ENCODE data around the gene PPARG.

Gene PPARG

DNA sequence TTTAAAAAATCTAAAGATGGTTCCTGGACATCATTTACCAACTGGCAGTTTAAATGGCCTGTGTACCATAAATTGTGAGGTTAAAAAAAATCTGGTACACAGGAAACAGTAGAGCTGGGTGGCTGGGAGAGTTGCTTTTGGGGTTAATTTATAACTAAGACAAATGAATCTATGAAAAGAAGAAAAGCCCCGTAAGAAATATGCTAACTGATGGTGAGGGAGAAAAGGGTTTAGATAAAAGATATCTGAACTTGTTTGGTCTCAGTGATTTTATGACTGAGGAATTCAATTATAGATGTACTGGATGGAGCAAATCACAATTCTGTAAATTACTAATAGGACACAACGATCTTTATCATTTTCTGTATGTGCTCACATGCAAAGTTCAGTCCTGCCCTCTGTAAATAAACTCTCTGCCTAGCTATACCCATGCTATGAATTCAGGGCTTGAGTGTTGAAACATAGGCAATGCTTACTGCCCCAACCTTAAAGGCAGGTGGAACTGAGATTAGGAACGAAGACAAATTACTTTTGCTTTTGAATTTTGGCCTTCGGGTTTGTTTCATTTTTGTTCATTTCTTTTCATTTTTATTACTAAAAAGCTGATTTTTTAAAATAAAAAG is 28.0 kb downstream of the PPARG start:
- no peaks in the 10 kb centered on the region for H3K9me3 ChIP-seq (ENCODE audit: insufficient read depth, low read length, severe bottlenecking)
- ATAC-seq (ENCODE audit: insufficient read depth, low read depth) (no peak), DNase-seq (no peak)
- TF ChIP-seq, protein P1, sequence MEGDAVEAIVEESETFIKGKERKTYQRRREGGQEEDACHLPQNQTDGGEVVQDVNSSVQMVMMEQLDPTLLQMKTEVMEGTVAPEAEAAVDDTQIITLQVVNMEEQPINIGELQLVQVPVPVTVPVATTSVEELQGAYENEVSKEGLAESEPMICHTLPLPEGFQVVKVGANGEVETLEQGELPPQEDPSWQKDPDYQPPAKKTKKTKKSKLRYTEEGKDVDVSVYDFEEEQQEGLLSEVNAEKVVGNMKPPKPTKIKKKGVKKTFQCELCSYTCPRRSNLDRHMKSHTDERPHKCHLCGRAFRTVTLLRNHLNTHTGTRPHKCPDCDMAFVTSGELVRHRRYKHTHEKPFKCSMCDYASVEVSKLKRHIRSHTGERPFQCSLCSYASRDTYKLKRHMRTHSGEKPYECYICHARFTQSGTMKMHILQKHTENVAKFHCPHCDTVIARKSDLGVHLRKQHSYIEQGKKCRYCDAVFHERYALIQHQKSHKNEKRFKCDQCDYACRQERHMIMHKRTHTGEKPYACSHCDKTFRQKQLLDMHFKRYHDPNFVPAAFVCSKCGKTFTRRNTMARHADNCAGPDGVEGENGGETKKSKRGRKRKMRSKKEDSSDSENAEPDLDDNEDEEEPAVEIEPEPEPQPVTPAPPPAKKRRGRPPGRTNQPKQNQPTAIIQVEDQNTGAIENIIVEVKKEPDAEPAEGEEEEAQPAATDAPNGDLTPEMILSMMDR (IDR thresholded peaks at IDR 0.05; ENCODE audit: borderline replicate concordance, extremely low read depth, low read length, poor library complexity, severe bottlenecking), result no peak
- TF ChIP-seq EZH2 (IDR thresholded peaks at IDR 0.05; ENCODE audit: borderline replicate concordance, low read depth, low read length, severe bottlenecking), result no peak
- no peak overlapping the region for H3K9ac ChIP-seq (ENCODE audit: low read depth, low read length)
- no peaks in the 10 kb centered on the region for H3K27me3 ChIP-seq (ENCODE audit: insufficient read depth, low read length, poor library complexity)
- H3K4me3 ChIP-seq (ENCODE audit: low read depth in 1 of 2, low read length in 2 of 2), result no peak overlapping the region
- no peaks in the 10 kb centered on the region for H3K79me2 ChIP-seq (ENCODE audit: insufficient read depth, low read length)
- no peak overlapping the region for H3K27ac ChIP-seq (ENCODE audit: low read length)
- peaks cover 6% of the 10 kb centered on the region; the same call in 1 of the 2 replicates for H3K4me1 ChIP-seq (ENCODE audit: insufficient read depth, low read length)
- H3K36me3 ChIP-seq (ENCODE audit: insufficient read depth, low read length), result no peaks in the 10 kb centered on the region
- H3K4me2 ChIP-seq (ENCODE audit: insufficient read depth, low read length), result no peak overlapping the region
- no peak overlapping the region for H2AFZ ChIP-seq (ENCODE audit: low read depth, low read length)
- no peaks in the 10 kb centered on the region for H4K20me1 ChIP-seq (ENCODE audit: insufficient read depth, low read length)

DNA sequence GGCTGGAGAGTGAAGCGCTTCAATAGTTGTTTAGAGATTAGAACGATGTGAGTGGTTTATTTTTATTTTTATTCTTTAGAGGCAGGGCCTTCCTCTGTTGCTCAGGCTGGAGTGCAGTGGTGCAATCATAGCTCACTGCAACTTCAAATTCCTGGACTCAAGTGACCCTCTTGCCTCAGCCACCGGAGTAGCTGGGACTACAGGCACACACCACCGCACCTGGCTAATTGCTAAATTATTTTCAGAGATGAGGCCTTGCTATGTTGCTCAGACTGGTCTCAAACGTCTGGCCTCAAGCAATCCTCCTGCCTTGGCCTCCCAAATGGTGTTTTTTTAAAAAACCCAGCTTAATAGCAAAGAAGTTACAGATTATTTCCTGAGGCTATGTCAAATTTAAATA is 29.0 kb downstream of the PPARG start:
- Histone ChIP-seq H3K4me2 (ENCODE audit: insufficient read depth, low read length) (no peak overlapping the region), H3K36me3 (ENCODE audit: insufficient read depth, low read length) (no peaks in the 10 kb centered on the region), H4K20me1 (ENCODE audit: insufficient read depth, low read length) (no peaks in the 10 kb centered on the region), H3K9ac (ENCODE audit: low read depth, low read length) (no peak overlapping the region), H2AFZ (ENCODE audit: low read depth, low read length) (no peak overlapping the region), H3K79me2 (ENCODE audit: insufficient read depth, low read length) (no peaks in the 10 kb centered on the region), H3K27me3 (ENCODE audit: insufficient read depth, low read length, poor library complexity) (no peaks in the 10 kb centered on the region), H3K27ac (ENCODE audit: low read length) (no peak overlapping the region), H3K4me1 (ENCODE audit: insufficient read depth, low read length) (peaks cover 6% of the 10 kb centered on the region; the same call in 1 of the 2 replicates), H3K4me3 (ENCODE audit: low read depth in 1 of 2, low read length in 2 of 2) (no peak overlapping the region), H3K9me3 (ENCODE audit: insufficient read depth, low read length, severe bottlenecking) (no peaks in the 10 kb centered on the region)
- no peak for TF ChIP-seq EZH2 (IDR thresholded peaks at IDR 0.05; ENCODE audit: borderline replicate concordance, low read depth, low read length, severe bottlenecking)
- TF ChIP-seq, protein P1 (IDR thresholded peaks at IDR 0.05; ENCODE audit: borderline replicate concordance, extremely low read depth, low read length, poor library complexity, severe bottlenecking), result no peak
- ATAC-seq (ENCODE audit: insufficient read depth, low read depth) (no peak), DNase-seq (no peak)

DNA sequence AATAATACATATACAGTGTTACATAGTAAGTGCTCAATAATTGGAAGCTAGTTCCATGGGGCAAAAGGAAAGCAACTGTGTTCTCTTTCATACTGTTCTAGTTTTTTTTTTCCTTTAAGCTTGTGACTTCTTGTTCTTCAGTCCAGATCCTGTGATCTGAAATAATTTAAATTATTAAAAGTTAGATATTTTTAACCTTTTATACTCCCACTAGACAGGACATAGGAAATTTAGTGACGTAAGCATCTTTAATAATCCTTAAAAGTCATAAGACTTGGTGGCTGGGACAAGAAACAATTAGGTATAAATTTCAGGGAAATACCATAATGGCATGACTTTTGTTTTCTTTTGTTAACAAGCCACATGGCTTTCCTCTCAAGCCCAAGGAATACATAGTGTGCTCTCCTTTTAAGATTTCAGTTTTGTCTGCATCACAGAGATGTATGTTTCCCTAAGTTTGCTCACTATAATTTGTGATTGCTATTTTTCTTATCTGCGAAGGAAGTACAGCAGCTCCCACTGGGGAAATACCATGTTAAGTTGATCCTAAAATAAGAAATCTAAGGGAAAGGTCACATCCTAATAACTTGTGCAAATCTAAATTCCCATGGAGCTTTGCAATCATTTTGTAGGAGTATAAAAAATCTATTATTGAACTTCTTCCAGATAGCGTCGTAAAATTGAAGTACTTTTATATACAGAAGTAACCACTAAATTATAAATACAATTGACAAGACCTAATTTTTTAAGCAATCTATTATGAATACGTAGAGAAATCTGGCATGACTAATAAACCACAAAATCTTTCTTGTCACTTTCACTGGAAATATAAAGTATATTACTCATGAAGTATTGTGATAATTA is 30.1 kb downstream of the PPARG start:
- ATAC-seq (ENCODE audit: insufficient read depth, low read depth), result no peak
- Histone ChIP-seq H3K36me3 (ENCODE audit: insufficient read depth, low read length) (no peaks in the 10 kb centered on the region), H4K20me1 (ENCODE audit: insufficient read depth, low read length) (no peaks in the 10 kb centered on the region)

More for the DNA sequence above, 30.1 kb downstream of the PPARG start:
- H3K4me2 ChIP-seq (ENCODE audit: insufficient read depth, low read length), result no peak overlapping the region
- H3K79me2 ChIP-seq (ENCODE audit: insufficient read depth, low read length), result no peaks in the 10 kb centered on the region
- H3K4me1 ChIP-seq (ENCODE audit: insufficient read depth, low read length), result peaks cover 6% of the 10 kb centered on the region; the same call in 1 of the 2 replicates
- H3K9me3 ChIP-seq (ENCODE audit: insufficient read depth, low read length, severe bottlenecking), result no peaks in the 10 kb centered on the region
- H3K4me3 ChIP-seq (ENCODE audit: low read depth in 1 of 2, low read length in 2 of 2), result no peak overlapping the region
- no peak overlapping the region for H2AFZ ChIP-seq (ENCODE audit: low read depth, low read length)
- H3K27ac ChIP-seq (ENCODE audit: low read length), result no peak overlapping the region
- no peak for TF ChIP-seq EZH2 (IDR thresholded peaks at IDR 0.05; ENCODE audit: borderline replicate concordance, low read depth, low read length, severe bottlenecking)
- TF ChIP-seq, protein P1 (IDR thresholded peaks at IDR 0.05; ENCODE audit: borderline replicate concordance, extremely low read depth, low read length, poor library complexity, severe bottlenecking), result no peak
- DNase-seq, result no peak
- no peak overlapping the region for H3K9ac ChIP-seq (ENCODE audit: low read depth, low read length)
- H3K27me3 ChIP-seq (ENCODE audit: insufficient read depth, low read length, poor library complexity), result no peaks in the 10 kb centered on the region
